Activated T-cell treated with anti-CD3 and anti-CD28 coated beads, Interleukin-2, amount 50 U/mL, for 4 hours (primary cell): ENCODE measurements around the gene GPBAR1. TPM values are rescaled to one million over a fixed set of nuclear protein-coding genes. Genes with fewer than 3 reads are reported as not detected.

Experiments
- ATAC-seq, 2 donors: fragments of 200-7000 bp; cut with Tn5 transposase; one replicate each; pipeline ENCODE4 v1.10.0; 2021
- DNase-seq: peaks from one replicate; pipeline ENCODE4 v3.0.0-alpha.2; 2020
- H3K27me3 Mint-ChIP-seq: one replicate; pipeline ENCODE4 v1.8.0; 2021; ENCODE audit warnings: low read depth, mixed read lengths
- H3K36me3 Mint-ChIP-seq: one replicate; pipeline ENCODE4 v1.8.0; 2022; ENCODE audit warnings: mixed read lengths; ENCODE audit not compliant: insufficient read depth
- H3K4me1 Mint-ChIP-seq: one replicate; pipeline ENCODE4 v1.8.0; 2021; ENCODE audit warnings: low read depth, mixed read lengths
- H3K4me3 Mint-ChIP-seq: one replicate; pipeline ENCODE4 v1.8.0; 2021; ENCODE audit warnings: mild to moderate bottlenecking, moderate library complexity, mixed read lengths
- H3K9me3 Mint-ChIP-seq: one replicate; pipeline ENCODE4 v1.8.0; 2021; ENCODE audit warnings: mixed read lengths
- total RNA-seq, 3 donors: library from RNA; stranded (reverse); gene quantifications; one replicate each; pipeline ENCODE4 v1.2.1, GENCODE V29; 2021

Gene GPBAR1
- total RNA-seq, 3 donors from 2014 or later = 0.66 to 0.69 (median 0.68) TPM

DNA sequence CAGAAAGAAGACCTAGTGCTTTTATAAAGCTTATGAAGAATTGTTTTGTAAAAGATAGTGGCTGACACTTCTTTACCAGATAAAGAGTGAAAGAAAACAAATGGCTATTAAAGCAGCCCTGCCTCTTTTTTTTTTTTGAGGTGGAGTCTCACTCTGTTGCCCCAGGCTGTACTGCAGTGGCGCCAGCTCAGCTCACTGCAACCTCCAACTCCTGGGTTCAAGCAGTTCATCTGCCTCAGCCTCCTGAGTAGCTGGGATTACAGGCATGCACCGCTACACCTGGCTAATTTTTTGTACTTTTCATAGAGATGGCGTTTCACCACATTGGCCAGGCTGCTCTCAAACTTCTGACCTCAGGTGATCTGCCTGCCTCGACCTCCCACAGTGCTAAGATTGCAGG, 31.0 kb upstream of the GPBAR1 start:
- Mint-ChIP-seq H3K36me3 (peaks cover 62% of the 10 kb centered on the region), H3K9me3 (no peaks in the 10 kb centered on the region), H3K4me3 (peak overlapping the region; percentile 13), H3K27me3 (no peaks in the 10 kb centered on the region), H3K4me1 (peaks cover 77% of the 10 kb centered on the region)
- no peak for ATAC-seq
- no peak for DNase-seq

DNA sequence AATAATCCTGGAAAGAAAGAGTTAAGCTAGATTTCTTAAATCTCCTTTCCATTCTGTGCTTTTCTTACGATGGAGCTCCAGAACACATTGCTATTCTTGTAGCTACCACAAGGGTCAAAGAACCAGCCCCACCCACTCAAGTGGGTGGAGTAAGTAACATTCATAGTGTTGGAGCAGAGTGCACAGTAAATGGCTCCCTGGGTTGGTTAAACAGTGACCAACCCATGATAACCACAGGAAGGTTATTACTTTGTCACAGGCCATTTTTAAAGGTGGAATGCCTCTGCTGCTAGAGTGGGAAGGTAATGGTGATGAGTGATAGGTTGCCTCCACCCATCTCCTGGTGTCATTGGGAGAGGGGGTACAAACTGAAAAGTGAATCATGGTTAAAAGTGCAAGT, 29.9 kb upstream of the GPBAR1 start:
- peak overlapping the region; percentile 9 for H3K4me3 Mint-ChIP-seq
- peaks cover 66% of the 10 kb centered on the region for H3K4me1 Mint-ChIP-seq
- H3K36me3 Mint-ChIP-seq = peaks cover 59% of the 10 kb centered on the region
- no peaks in the 10 kb centered on the region for H3K27me3 Mint-ChIP-seq
- ATAC-seq (peak; percentile 67 to 74), DNase-seq (no peak)
- H3K9me3 Mint-ChIP-seq = no peaks in the 10 kb centered on the region

DNA sequence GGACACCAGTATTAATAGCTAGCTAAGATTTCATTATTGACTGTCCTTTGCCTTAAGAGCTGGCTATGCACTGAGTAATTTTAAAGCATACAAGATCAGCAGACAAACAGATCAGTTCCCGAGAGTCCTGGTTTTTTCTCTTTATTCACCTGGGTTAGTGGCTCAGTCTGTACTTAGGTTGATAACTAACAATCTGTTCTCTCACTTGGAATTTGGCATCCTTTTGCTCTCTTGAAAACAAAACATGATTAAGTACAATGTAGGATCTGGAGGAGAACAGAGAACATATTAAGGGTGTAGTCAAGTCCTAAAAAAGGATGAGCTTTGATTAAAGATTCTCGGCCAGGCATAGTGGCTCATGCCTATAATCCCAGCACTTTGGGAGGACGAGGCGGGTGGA, 27.3 kb upstream of the GPBAR1 start:
- no peak for DNase-seq
- H3K4me3 Mint-ChIP-seq = no peak overlapping the region
- H3K4me1 Mint-ChIP-seq = peaks cover 44% of the 10 kb centered on the region
- ATAC-seq = no peak
- H3K9me3 Mint-ChIP-seq = no peaks in the 10 kb centered on the region
- H3K36me3 Mint-ChIP-seq = peaks cover 56% of the 10 kb centered on the region
- no peaks in the 10 kb centered on the region for H3K27me3 Mint-ChIP-seq

DNA sequence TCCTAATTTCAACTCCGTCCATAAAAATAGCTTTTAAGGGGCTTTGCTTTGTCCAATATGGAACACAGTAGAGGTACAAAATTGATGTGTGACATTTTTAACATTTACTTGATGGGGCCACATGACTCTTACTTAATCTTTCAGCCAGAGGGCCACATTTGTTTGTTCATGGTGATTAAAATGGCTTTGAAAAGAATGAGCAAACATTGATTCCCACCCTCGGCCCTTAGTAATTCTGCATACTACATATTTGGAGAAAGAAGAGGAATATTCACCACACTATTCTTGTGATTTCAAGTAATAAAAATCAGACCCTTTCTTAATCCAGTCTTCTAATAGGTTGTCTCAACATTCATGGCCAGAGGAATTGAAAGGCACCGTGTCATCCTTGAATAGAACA, 26.3 kb upstream of the GPBAR1 start:
- DNase-seq (no peak), ATAC-seq (no peak)
- no peak overlapping the region for H3K4me3 Mint-ChIP-seq
- H3K36me3 Mint-ChIP-seq = peaks cover 55% of the 10 kb centered on the region
- no peaks in the 10 kb centered on the region for H3K27me3 Mint-ChIP-seq
- no peaks in the 10 kb centered on the region for H3K9me3 Mint-ChIP-seq
- H3K4me1 Mint-ChIP-seq = peaks cover 38% of the 10 kb centered on the region

DNA sequence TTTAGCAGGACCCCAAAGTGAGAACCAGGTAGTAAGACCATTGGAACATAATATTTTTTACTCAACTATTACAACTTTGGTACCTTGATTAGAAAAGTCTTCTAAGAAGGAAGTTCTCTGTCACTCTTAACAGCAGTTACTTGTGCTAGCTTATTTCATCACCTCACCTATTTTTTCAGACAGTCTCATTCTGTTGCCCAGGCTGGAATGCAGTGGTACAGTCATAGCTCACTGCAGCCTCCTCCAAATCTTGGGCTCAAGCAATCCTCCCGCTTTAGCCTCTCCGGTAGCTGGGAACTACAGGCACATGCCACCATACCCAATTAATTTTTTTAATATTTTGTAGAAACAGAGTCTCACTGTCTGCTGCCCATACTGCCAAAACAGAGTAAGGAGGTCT, 25.8 kb upstream of the GPBAR1 start:
- DNase-seq = no peak
- ATAC-seq = no peak
- Mint-ChIP-seq H3K4me3 (no peak overlapping the region), H3K4me1 (peaks cover 35% of the 10 kb centered on the region), H3K27me3 (no peaks in the 10 kb centered on the region), H3K9me3 (no peaks in the 10 kb centered on the region), H3K36me3 (peaks cover 55% of the 10 kb centered on the region)

DNA sequence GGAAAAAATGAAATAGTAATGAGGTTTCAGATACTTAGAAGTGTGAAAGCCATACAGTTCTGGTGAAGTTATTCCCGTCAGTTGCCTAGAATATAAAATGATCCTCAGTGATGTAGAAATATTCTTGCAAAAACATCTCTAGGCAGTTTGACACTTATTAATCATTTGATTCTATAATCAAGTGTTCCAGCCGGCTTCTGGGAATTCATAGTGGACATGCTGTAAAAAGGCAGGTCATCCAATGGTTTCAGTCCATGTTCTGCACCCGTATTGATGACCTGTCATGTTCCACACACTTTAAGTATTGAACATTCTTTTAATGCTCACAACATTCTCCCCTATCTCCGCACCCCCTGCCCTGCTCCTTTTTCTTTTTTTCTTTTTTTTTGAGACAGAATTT, 24.0 kb upstream of the GPBAR1 start:
- DNase-seq (no peak), ATAC-seq (no peak)
- H3K4me3 Mint-ChIP-seq = no peak overlapping the region
- H3K4me1 Mint-ChIP-seq = peaks cover 27% of the 10 kb centered on the region
- H3K27me3 Mint-ChIP-seq = no peaks in the 10 kb centered on the region
- H3K9me3 Mint-ChIP-seq = no peaks in the 10 kb centered on the region
- H3K36me3 Mint-ChIP-seq = peaks cover 50% of the 10 kb centered on the region

DNA sequence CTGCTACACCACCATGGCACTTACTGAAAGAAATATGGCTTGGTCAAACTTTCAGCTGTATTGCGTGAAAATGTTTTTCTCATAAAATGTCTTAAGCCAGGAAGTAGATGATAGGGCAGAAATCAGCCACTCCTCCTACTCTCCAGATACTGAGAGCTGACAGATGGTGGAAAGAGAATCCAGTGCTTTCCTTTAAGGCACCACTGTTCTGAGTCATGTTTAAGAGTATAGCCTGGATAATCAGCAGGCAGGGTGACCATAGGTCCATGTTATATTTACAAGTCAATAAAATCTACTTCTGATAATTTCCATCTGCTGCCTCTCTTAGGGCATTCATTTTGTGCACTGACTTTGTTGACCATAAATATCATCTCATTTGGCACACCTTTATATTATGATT, 21.9 kb upstream of the GPBAR1 start:
- Mint-ChIP-seq H3K36me3 (peaks cover 49% of the 10 kb centered on the region), H3K9me3 (no peaks in the 10 kb centered on the region), H3K27me3 (no peaks in the 10 kb centered on the region), H3K4me1 (peaks cover 23% of the 10 kb centered on the region), H3K4me3 (no peak overlapping the region)
- ATAC-seq = no peak
- DNase-seq = no peak

DNA sequence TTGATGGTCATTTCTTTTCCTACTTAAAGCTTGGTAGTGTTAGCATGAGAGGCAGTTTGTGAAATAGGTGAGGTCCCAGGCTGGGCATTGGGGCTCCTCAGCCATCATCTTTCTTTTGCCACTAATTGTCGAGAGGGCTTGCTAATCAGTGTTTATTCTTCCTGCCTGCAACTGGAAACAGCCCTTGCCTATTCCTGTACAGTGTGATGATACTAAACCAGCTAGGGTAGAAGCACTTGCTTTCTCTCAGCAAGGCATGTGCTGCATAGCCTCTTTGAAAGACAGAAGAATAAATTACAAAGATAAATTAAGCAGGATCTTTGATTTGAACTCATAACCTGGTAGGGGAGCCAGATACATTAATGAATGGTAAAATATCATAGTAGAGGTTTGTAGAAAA, 16.6 kb upstream of the GPBAR1 start:
- no peaks in the 10 kb centered on the region for H3K27me3 Mint-ChIP-seq
- DNase-seq = no peak
- H3K4me1 Mint-ChIP-seq = peaks cover 15% of the 10 kb centered on the region
- H3K4me3 Mint-ChIP-seq = no peak overlapping the region
- H3K36me3 Mint-ChIP-seq = peaks cover 54% of the 10 kb centered on the region
- no peak for ATAC-seq
- no peaks in the 10 kb centered on the region for H3K9me3 Mint-ChIP-seq

DNA sequence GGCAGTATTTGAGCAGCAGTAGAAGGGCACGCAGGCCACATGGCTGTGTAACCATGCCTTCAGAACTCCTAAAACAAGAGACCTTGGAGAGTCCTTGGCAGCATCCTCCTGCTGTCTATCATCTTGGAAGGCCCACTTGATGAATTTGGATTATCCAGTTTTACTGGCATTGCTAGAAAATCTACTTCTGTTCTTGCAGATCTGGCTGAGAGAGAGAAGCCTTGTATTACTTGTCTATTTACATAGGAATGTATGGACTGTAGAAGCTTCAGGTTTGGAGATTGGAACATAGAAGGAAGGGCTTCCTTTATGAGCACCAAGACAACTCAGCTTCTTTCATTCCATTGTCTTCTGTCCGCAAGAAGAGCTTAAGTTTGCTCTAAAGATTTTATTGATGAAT, 16.1 kb upstream of the GPBAR1 start:
- no peaks in the 10 kb centered on the region for H3K9me3 Mint-ChIP-seq
- peaks cover 57% of the 10 kb centered on the region for H3K36me3 Mint-ChIP-seq
- peaks cover 15% of the 10 kb centered on the region for H3K4me1 Mint-ChIP-seq

DNA sequence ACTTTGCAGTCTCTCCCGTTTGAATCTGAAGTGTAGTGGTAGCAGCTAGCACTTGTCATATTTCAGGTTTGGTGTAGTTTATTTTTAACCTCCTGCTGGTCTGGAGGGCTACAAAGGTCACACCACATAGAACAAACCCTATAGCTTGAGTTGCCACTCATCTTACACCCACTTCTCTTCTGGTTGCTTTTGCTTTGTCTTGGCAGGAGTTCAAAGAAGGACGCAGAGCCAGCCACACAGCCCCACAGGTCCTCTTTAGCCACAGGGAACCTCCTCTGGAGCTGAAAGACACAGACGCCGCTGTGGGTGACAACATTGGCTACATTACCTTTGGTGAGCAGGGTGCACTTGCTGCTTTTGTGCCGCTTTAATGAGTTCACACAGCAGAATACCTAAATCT, 15.6 kb upstream of the GPBAR1 start:
- peaks cover 15% of the 10 kb centered on the region for H3K4me1 Mint-ChIP-seq
- peaks cover 61% of the 10 kb centered on the region for H3K36me3 Mint-ChIP-seq
- no peak for DNase-seq
- no peak overlapping the region for H3K4me3 Mint-ChIP-seq
- H3K27me3 Mint-ChIP-seq = no peaks in the 10 kb centered on the region
- H3K9me3 Mint-ChIP-seq = no peaks in the 10 kb centered on the region
- no peak for ATAC-seq

More for the DNA sequence above, 16.1 kb upstream of the GPBAR1 start:
- no peak for ATAC-seq
- DNase-seq = no peak
- Mint-ChIP-seq H3K4me3 (no peak overlapping the region), H3K27me3 (no peaks in the 10 kb centered on the region)

DNA sequence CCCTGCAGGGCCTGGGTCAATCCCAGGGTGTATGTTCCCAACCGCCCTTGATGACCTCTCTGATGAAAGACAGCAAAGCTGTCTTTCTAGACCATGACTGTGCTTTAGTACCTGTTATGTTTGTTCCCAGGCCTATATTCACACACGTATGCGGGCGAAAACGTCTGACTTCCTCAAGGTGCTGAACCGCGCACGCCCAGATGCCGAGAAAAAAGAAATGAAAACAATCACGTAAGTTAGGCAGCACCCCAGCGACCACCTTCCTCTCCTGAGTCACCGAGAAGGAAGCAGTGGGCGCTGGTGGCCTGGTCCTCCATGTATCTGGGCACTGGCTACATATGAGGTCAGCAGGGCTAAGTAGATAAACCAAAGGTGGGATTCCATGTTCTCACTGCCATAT, 11.1 kb upstream of the GPBAR1 start:
- Mint-ChIP-seq H3K9me3 (no peaks in the 10 kb centered on the region), H3K36me3 (peaks cover 59% of the 10 kb centered on the region), H3K4me1 (peaks cover 3% of the 10 kb centered on the region), H3K4me3 (no peak overlapping the region), H3K27me3 (no peaks in the 10 kb centered on the region)
- DNase-seq (no peak), ATAC-seq (no peak)

DNA sequence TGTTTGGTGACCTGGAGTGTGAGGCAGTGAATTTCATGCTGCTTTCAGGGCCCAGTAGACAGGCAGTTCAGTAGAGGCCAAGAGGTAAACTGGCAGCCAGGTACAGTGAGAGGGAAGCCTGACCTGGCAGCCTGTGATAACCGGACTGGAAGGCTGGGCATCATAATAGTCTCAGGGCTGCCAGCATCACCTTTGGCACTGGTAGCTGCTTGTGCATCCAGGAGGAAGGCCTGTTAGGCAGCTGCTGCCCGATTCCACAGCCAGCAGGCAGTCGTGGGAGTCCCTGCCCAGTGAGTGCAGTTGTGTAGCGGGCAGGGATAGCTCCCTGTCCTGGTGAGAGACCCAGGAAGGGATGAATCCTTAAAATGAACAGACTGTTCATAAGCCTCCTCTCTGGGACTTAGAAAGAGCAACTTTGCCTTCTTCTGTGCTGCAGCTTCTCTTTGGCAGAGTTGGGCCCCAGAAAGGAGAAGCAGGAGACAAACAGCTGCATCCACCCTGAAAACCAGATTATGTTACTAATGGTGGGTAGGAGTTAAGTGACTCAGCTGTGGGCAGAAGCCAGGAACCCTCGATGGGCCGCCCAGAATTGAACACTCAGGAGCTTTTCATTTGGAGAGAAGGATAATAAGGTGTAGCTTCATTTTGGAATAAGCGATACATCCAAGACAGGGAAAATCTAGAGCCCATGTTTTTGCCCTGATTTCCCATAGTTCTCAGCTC, 8.1 kb upstream of the GPBAR1 start:
- Mint-ChIP-seq H3K4me1 (peaks cover 19% of the 10 kb centered on the region), H3K27me3 (no peaks in the 10 kb centered on the region)

DNA sequence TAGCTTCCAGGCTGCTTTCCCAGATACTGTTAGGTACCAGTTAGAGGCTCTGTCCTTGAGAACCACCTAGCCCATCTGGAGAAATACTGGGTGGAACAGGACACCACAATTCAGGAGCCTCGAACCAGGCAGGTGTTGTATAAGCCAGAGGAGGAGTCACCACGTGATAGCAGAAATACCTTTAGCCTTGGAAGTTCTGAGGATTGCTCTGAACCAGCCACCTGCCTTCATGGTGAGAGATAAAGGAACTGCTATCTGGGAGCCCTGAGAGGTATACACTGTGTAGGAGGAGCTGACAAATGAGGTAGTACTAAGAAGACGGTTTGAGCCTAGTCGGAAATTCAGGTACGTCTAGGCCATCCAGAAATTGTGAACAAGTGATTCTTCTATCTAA, 7.6 kb upstream of the GPBAR1 start:
- H3K9me3 Mint-ChIP-seq = no peaks in the 10 kb centered on the region
- no peak overlapping the region for H3K4me3 Mint-ChIP-seq

More for the DNA sequence above, 8.1 kb upstream of the GPBAR1 start:
- H3K4me3 Mint-ChIP-seq = no peak overlapping the region
- no peak for DNase-seq
- peaks cover 48% of the 10 kb centered on the region for H3K36me3 Mint-ChIP-seq
- no peaks in the 10 kb centered on the region for H3K9me3 Mint-ChIP-seq
- peak in 1 of 2 donors; percentile 15 for ATAC-seq

DNA sequence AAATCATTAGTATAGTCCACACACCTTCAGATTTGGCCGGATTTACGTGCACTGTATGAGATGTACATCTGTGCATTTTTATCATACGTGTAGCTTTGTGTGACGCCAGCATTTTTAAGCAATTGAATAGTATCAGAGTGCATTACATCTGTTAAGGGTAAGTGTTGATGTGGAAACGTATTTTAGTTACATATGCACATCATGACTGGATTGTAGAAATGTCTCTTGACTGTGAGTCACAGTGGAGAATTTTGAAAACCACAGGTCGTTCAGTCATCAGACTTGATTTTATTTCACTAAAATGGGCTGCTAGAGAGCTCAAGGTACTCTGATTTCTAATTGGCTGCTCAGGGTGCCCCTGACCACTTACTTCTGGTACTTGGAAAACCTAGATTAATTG, 5.4 kb upstream of the GPBAR1 start:
- H3K27me3 Mint-ChIP-seq = no peaks in the 10 kb centered on the region
- DNase-seq (no peak), ATAC-seq (peak; percentile 23 to 26)
- no peaks in the 10 kb centered on the region for H3K9me3 Mint-ChIP-seq
- H3K4me3 Mint-ChIP-seq = no peak overlapping the region
- H3K4me1 Mint-ChIP-seq = peaks cover 23% of the 10 kb centered on the region
- peaks cover 29% of the 10 kb centered on the region for H3K36me3 Mint-ChIP-seq

More for the DNA sequence above, 7.6 kb upstream of the GPBAR1 start:
- ATAC-seq (no peak), DNase-seq (no peak)
- Mint-ChIP-seq H3K27me3 (no peaks in the 10 kb centered on the region), H3K4me1 (peaks cover 20% of the 10 kb centered on the region), H3K36me3 (peaks cover 45% of the 10 kb centered on the region)

DNA sequence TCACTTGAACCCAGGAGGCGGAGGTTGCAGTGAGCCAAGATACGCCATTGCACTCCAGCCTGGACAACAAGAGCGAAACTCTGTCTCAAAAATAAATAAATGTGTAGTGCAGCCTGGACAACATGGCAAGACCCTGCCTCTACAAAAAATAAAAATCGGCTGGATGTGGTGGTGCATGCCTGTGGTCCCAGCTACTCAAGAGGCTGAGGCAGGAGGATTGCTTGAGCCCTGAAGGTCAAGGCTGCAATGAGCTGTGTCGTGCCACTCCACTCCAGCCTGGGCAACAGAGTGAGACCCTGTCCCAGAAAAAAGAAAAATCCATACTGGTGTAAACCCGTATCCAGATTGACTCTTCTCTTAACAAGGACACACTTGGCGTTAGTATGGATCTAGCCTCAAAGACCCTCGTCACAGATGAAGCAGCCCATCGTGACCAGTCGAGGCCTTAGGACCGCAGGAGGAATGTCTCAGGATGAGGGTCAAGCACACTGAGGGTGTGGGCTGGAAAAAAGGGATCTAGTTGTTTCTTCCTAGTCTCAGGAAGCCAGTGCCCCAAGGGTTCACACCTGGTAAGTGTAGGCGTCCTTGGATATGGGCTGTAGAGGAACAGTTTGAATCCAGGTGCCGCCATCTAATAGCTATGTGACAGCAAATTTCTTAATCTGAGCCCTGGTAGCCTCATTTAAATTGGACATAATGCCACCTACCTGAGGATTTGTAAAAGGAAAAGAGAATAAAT, 4.0 kb upstream of the GPBAR1 start:
- DNase-seq (no peak), ATAC-seq (no peak)
- H3K4me3 Mint-ChIP-seq = no peak overlapping the region
- H3K27me3 Mint-ChIP-seq = no peaks in the 10 kb centered on the region
- H3K4me1 Mint-ChIP-seq = peaks cover 23% of the 10 kb centered on the region
- no peaks in the 10 kb centered on the region for H3K9me3 Mint-ChIP-seq
- H3K36me3 Mint-ChIP-seq = peaks cover 23% of the 10 kb centered on the region
